WTC11 (cell line): ENCODE results near the gene NEB. TPM values are rescaled to one million over a fixed set of nuclear protein-coding genes. Genes with fewer than 3 reads are reported as not detected.
"Not testable (repeated sequence)": the region's sequence is repeated elsewhere in the genome, so short reads cannot be mapped to it uniquely, and the experiment has no call there.

Source experiments
- ATAC-seq: fragments of 200-7000 bp; cut with Tn5 transposase; 2 replicates; pipeline ENCODE4 v1.10.0; 2021; ENCODE audit warnings: mild to moderate bottlenecking, moderate library complexity
- CTCF ChIA-PET: fragments of 300-600 bp; sonication (Branson Sonifier 250); formaldehyde crosslinking; loops from one replicate; lab custom pipeline; 2021; ENCODE audit warnings: antibody characterized with exemption; lab: Charles Lee
- POLR2A ChIA-PET: fragments of 350-600 bp; sonication (Branson Sonifier 250); formaldehyde crosslinking; loops from one replicate; lab custom pipeline; 2021; ENCODE audit warnings: antibody characterized with exemption; lab: Charles Lee
- DNase-seq: peaks from one replicate; pipeline ENCODE4 v3.0.0; 2021; ENCODE audit warnings: low spot score
- H3K27ac Mint-ChIP-seq: 2 replicates; pipeline ENCODE4 v1.8.0; 2021; ENCODE audit warnings: mixed read lengths
- H3K27me3 Mint-ChIP-seq: 2 replicates; pipeline ENCODE4 v1.8.0; 2021; ENCODE audit warnings: low read depth, mild to moderate bottlenecking, moderate library complexity, mixed read lengths
- H3K36me3 Mint-ChIP-seq: 2 replicates; pipeline ENCODE4 v1.8.0; 2021; ENCODE audit warnings: mixed read lengths
- H3K4me1 Mint-ChIP-seq: 2 replicates; pipeline ENCODE4 v1.8.0; 2022; ENCODE audit warnings: mixed read lengths
- H3K4me3 Mint-ChIP-seq: 2 replicates; pipeline ENCODE4 v1.8.0; 2021; ENCODE audit warnings: mild to moderate bottlenecking, moderate library complexity, mixed read lengths
- H3K9me3 Mint-ChIP-seq: 2 replicates; pipeline ENCODE4 v1.8.0; 2021; ENCODE audit warnings: mixed read lengths
- ATF1 ChIP-seq: sonication (generic); formaldehyde crosslinking; IDR thresholded peaks from 2 replicates; pipeline ENCODE4 v1.8.1; 2023; ENCODE audit warnings: mild to moderate bottlenecking, moderate library complexity, missing genetic modification reagents
- FOXK1 ChIP-seq: sonication (generic); formaldehyde crosslinking; IDR thresholded peaks from 2 replicates; pipeline ENCODE4 v1.8.0; 2022; ENCODE audit warnings: mild to moderate bottlenecking, moderate library complexity, missing genetic modification reagents
- ZNF423 ChIP-seq: fragments of 250-450 bp; sonication (Bioruptor Pico); IDR thresholded peaks from 2 replicates; pipeline ENCODE4 v2.1.2; 2022; ENCODE audit warnings: mild to moderate bottlenecking, moderate library complexity
- total RNA-seq: library from RNA; stranded (reverse); gene quantifications from 3 replicates; pipeline ENCODE4 v1.2.3, GENCODE V29; 2021

Gene NEB
- total RNA-seq, 1 experiment from 2014 or later, result 1.9 TPM

DNA sequence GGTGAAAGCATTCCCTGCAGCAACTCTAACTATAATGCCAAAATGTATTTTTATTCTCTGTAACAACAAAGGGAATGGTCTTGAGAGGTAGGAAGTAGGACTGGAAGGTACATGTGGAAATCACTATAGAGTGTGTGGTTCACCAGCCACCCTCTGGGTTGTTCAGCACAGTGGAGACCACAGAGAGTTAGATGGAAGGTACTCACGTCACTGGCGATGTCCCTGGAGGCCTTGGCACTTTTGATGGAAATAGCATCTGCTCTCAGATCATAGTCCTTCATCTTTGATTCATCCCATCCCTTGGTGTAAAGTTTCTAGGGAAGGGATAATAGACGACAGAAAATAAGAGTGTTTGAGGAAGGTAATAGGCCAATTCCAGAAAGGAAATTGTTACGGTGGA lies 124.0 kb downstream of the NEB start (continued):
- no peak for TF ChIP-seq ZNF423 (CRISPR knock-in tag)
- TF ChIP-seq FOXK1 (CRISPR knock-in tag), result no peak
- no peak for TF ChIP-seq ATF1 (CRISPR knock-in tag)

DNA sequence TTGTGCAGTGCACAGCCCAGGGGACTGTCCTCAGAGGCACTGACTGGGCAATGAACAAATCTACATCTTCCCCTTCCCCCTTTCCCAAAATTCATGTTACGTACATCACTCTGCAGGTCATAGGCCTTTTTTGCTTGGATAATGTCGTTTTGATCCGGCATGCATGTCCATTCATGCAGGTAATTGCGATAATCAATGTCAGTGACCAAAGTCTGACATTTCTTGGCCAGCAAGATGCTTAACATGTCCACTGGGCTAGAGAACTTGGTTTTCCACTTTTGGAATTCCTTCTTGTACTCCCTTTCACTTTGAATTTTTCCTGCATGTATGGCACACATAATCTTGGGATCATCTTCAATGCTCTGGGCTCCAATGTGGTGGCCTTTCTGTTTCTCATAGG lies 124.6 kb downstream of the NEB start:
- CTCF ChIA-PET, result no interaction called here
- no peak for DNase-seq
- H3K4me1 Mint-ChIP-seq, result peaks cover 7% of the 10 kb centered on the region
- TF ChIP-seq ATF1 (CRISPR knock-in tag), result no peak
- TF ChIP-seq, all 79 proteins: peak for 0
- Mint-ChIP-seq H3K27ac (no peak overlapping the region), H3K27me3 (no peaks in the 10 kb centered on the region), H3K36me3 (no peaks in the 10 kb centered on the region), H3K4me3 (no peak overlapping the region), H3K9me3 (no peaks in the 10 kb centered on the region)
- ATAC-seq, result no peak
- POLR2A ChIA-PET, result no interaction called here

DNA sequence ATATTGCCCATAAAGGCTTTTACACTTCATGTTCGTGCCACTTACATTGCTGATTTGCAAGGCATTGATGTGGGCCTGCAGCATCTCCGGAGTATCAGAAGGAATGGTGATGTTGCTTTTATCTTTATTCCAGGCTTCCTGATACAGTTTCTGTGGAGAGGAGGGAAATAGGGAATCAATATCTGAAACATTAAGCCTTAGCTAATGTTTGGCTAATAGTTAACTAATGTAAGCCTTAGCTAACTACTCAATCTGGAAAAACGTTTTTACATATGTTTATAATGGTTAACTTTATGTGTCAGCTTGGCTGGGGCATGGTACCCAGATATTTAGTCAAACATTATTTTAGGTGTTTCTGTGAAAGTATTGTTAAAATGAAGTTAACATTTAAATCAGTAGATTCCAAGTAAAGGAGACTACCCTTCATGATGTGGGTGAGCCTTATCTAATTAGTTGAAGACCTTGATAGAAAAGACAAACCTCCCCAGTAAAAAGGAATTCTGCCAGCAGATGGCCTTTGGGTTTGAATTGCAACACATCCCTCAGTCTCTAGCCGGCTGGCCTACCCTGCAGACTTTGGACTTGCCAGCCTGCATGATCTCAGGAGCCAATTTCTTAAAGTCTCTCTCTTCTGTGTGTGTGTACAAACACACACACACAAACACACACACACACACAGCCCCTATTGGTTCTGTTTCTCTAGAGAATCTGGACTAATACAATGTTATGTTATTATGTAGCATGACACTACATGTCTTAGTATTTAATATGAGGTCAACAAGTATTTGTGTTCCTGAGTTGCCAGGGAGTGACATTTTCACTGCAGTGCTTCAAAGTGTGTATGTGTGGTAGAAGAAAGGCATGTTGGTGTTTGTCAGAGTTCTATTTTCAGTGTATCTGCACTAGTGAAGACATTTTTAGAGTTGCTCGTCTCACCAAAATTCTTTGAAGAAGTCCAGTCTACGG lies 126.5 kb downstream of the NEB start:
- H3K4me1 Mint-ChIP-seq, H3K27me3 Mint-ChIP-seq, ATAC-seq, H3K36me3 Mint-ChIP-seq, POLR2A ChIA-PET, H3K27ac Mint-ChIP-seq, H3K9me3 Mint-ChIP-seq, DNase-seq, CTCF ChIA-PET, H3K4me3 Mint-ChIP-seq: not testable (repeated sequence)

DNA sequence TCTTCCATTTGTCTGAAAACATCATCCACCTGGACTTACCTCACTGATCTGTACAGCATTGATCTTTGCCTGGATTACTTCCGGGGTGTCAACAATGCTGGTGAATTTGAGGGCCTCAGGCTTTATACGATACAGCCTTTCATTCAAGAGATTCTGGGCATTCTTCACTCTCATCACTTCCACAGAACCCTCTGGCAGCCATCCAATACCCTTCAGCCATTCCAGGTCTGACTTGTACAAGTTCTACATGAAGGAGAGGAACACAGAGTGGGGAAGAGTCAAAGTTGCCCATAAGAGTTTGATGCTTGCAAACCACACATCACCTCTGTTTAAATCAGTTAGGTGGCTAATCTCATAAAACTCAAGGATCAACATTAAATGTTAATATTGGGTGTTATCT lies 130.7 kb downstream of the NEB start:
- DNase-seq, POLR2A ChIA-PET, ATAC-seq, H3K36me3 Mint-ChIP-seq, H3K9me3 Mint-ChIP-seq, H3K27ac Mint-ChIP-seq, H3K4me3 Mint-ChIP-seq, CTCF ChIA-PET, H3K27me3 Mint-ChIP-seq, H3K4me1 Mint-ChIP-seq: not testable (repeated sequence)

DNA sequence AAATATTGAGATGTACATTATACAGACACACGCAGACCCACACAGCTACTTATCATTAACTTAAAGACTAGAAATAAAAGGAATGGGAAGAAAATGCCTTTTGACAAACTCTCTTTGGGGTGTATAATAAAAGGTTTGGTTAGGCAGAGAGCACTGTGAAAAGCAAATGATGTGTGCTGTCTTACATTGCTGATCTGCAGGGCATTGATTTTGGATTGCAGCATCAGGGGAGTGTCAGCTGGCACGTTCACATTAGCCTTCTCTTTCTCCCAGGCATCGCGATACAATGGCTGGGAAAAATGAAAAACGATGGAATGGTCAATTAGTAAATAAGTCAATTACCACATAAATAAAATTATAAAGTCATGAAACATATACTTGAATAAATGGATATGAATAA lies 131.9 kb downstream of the NEB start:
- H3K9me3 Mint-ChIP-seq, CTCF ChIA-PET, H3K27ac Mint-ChIP-seq, POLR2A ChIA-PET, H3K36me3 Mint-ChIP-seq, H3K4me1 Mint-ChIP-seq, H3K27me3 Mint-ChIP-seq, ATAC-seq, H3K4me3 Mint-ChIP-seq, DNase-seq: not testable (repeated sequence)

DNA sequence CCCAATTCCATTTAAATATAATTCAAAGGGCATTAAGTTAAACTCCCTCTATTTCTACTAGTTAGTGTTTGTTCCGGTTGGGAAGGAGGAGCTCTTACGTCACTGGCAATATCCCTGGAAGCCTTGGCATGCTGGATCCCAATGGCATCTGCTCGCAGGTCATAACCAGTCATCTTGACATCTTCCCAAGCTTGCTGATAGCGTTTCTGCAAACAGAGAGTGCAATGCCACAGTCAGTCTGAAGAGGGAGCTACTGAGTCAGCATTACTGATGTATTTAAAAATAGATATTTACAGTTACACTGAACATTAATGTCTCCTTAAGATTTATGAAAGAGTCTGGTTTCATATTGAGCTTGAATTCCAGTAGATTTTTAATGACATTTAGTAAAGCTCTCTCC lies 132.5 kb downstream of the NEB start:
- H3K27ac Mint-ChIP-seq, H3K9me3 Mint-ChIP-seq, H3K4me1 Mint-ChIP-seq, DNase-seq, CTCF ChIA-PET, H3K27me3 Mint-ChIP-seq, POLR2A ChIA-PET, H3K36me3 Mint-ChIP-seq, H3K4me3 Mint-ChIP-seq: not testable (repeated sequence)
- ATAC-seq, result peak; percentile 77

DNA sequence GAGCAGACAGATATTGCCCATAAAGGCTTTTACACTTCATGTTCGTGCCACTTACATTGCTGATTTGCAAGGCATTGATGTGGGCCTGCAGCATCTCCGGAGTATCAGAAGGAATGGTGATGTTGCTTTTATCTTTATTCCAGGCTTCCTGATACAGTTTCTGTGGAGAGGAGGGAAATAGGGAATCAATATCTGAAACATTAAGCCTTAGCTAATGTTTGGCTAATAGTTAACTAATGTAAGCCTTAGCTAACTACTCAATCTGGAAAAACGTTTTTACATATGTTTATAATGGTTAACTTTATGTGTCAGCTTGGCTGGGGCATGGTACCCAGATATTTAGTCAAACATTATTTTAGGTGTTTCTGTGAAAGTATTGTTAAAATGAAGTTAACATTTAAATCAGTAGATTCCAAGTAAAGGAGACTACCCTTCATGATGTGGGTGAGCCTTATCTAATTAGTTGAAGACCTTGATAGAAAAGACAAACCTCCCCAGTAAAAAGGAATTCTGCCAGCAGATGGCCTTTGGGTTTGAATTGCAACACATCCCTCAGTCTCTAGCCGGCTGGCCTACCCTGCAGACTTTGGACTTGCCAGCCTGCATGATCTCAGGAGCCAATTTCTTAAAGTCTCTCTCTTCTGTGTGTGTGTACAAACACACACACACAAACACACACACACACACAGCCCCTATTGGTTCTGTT lies 137.2 kb downstream of the NEB start:
- CTCF ChIA-PET, DNase-seq, POLR2A ChIA-PET, H3K36me3 Mint-ChIP-seq, H3K9me3 Mint-ChIP-seq, ATAC-seq, H3K27ac Mint-ChIP-seq, H3K4me1 Mint-ChIP-seq, H3K27me3 Mint-ChIP-seq, H3K4me3 Mint-ChIP-seq: not testable (repeated sequence)

DNA sequence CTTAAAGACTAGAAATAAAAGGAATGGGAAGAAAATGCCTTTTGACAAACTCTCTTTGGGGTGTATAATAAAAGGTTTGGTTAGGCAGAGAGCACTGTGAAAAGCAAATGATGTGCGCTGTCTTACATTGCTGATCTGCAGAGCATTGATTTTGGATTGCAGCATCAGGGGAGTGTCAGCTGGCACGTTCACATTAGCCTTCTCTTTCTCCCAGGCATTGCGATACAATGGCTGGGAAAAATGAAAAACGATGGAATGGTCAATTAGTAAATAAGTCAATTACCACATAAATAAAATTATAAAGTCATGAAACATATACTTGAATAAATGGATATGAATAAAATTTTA lies 142.4 kb downstream of the NEB start:
- H3K9me3 Mint-ChIP-seq, H3K27me3 Mint-ChIP-seq, DNase-seq, H3K4me3 Mint-ChIP-seq, H3K27ac Mint-ChIP-seq, H3K4me1 Mint-ChIP-seq, ATAC-seq, CTCF ChIA-PET, POLR2A ChIA-PET, H3K36me3 Mint-ChIP-seq: not testable (repeated sequence)
